Heart right ventricle (tissue), 16 donors: Measurements from ENCODE around the gene TRRAP. TPM values are rescaled to one million over a fixed set of nuclear protein-coding genes. Genes with fewer than 3 reads are reported as not detected.

Source experiments
- ATAC-seq, 8 donors: fragments of 200-7000 bp; cut with Tn5 transposase; one replicate each; pipeline ENCODE4 v1.9.1; 2020; ENCODE audit warnings: mild to moderate bottlenecking in 8 of 8, moderate library complexity in 8 of 8, moderate number of reproducible peaks in 1 of 8
- DNase-seq, 2 donors: peaks; one replicate each; pipeline ENCODE4 v3.0.0-alpha.2; 2020
- H3K27ac ChIP-seq, 10 donors: fragments of 200-600 bp; sonication (generic) in 2 of 10; one replicate each; pipeline versions ENCODE4 v1.5.0 to v1.8.0; 2020 to 2022; ENCODE audit warnings: mild to moderate bottlenecking in 3 of 10
- H3K27me3 ChIP-seq, 7 donors: fragments of 200-600 bp; one replicate each; pipeline ENCODE4 v1.8.0; 2021 to 2022; ENCODE audit warnings: mild to moderate bottlenecking in 2 of 7
- H3K36me3 ChIP-seq, 9 donors: fragments of 200-600 bp; sonication (generic) in 1 of 9; one replicate each; pipeline versions ENCODE4 v1.5.0 to v1.8.0; 2020 to 2022; ENCODE audit warnings: mild to moderate bottlenecking in 2 of 9
- H3K4me1 ChIP-seq, 9 donors: fragments of 200-600 bp; sonication (generic) in 1 of 9; one replicate each; pipeline versions ENCODE4 v1.5.0 to v1.8.0; 2020 to 2022; ENCODE audit warnings: mild to moderate bottlenecking in 4 of 9
- H3K4me3 ChIP-seq, 10 donors: fragments of 200-600 bp; sonication (generic) in 2 of 10; one replicate each; pipeline versions ENCODE4 v1.5.0 to v1.8.0; 2020 to 2022; ENCODE audit warnings: mild to moderate bottlenecking in 7 of 10, moderate library complexity in 2 of 10
- H3K9me3 ChIP-seq, 11 donors: fragments of 200-600 bp in 10 of 11; sonication (generic) in 2 of 11; one replicate each; pipeline versions ENCODE4 v1.5.0 to v1.8.0; 2013 to 2022; ENCODE audit warnings: mild to moderate bottlenecking in 2 of 11, control low read depth in 1 of 11, moderate library complexity in 1 of 11
- CTCF ChIP-seq, 9 donors: fragments of 200-600 bp; sonication (generic) in 2 of 9; IDR thresholded peaks; one replicate each; pipeline versions ENCODE4 v1.5.0 to v1.8.0; 2021 to 2022; ENCODE audit warnings: antibody characterized with exemption in 9 of 9, mild to moderate bottlenecking in 5 of 9, moderate library complexity in 1 of 9
- WGBS, 2 donors: extraction: QIAGEN DNeasy Blood & Tissue Kit; methylation state at CpG; one replicate each; pipeline ENCODE4 v1.1.7; 2013; ENCODE audit warnings: inconsistent platforms in 1 of 2; 5-methylcytosine and 5-hydroxymethylcytosine counted together
- intact Hi-C, 10 donors: fragments of 100-400 bp; cut with DNase I; formaldehyde crosslinking; loops; one replicate each; pipeline versions ENCODE4 v1.11.1 to v1.14.2; 2022
- polyA plus RNA-seq, 2 donors: library from polyadenylated mRNA; stranded (reverse); fragments of 200-250 nt; gene quantifications; one replicate each; pipeline ENCODE4 v1.2.3, GENCODE V29; 2013
- total RNA-seq, 10 donors: library from RNA; stranded (reverse); fragmentation: NEBNext Ultra II Directional in 3 of 10; extraction: Animal tissue kit (Norgen Biotek cat#: 25700) in 3 of 10; gene quantifications; one replicate each; pipeline versions ENCODE4 v1.2.1 to v1.2.4, GENCODE V29; 2021 to 2023
- donor health status: Arrhythmogenic right ventricular cardiomyopathy.
- donor health status: ischemic (EF 13 %, LVEDD 7.1; RV severe dilation, severe dysfunction).
- donor health status: healthy with polysubstance abuse.
- donor health status: DM: no; HTN: yes; CAD: no.
- donor health status: DM: no; HTN: no; CAD: no.
- donor health status: ischemic (EF 25% LVEDD 6.9; RV normal size, moderate dysfunction).
- donor health status: ischemic (EF 25% LVEDD 5.7; RV mildly dilated, moderate dysfunction).
- donor health status: healthy.
- donor health status: DM: yes; HTN: yes; CAD: no.
- donor health status: Ischemic cardiomyopathy.
- donor health status: ischemic (EF 35%, LVEDD 5.7; RV mildly dilated, moderate dysfunction).
- donor health status: nonischemic (EF 11% LVEDD 7.7; RV severe dilation, severe dysfunction).
- donor health status: DM: yes; HTN: yes; CAD: no.
- donor health status: PGD.
- donor health status: ischemic (EF 29% LVEDD 5.4; RV normal size, mild dysfunction).
- donor health status: nonischemic (EF 23%, LVEDD 6.1; RV moderate dilation, normal function).

Gene TRRAP
- total and polyA plus RNA-seq, 12 donors = 4.8 to 25.1 (median 21.3) TPM

GRCh38 chr7:98913026-98913425, 34.7 kb downstream of the TRRAP start:
- peaks cover 0 to 100% (median 74%) of the 10 kb centered on the region in 9 donors for H3K36me3 ChIP-seq
- no peak for TF ChIP-seq CTCF (IDR thresholded peaks at IDR 0.05)
- no peak for ATAC-seq
- intact Hi-C loops = no loop called here
- no peaks in the 10 kb centered on the region for H3K27me3 ChIP-seq
- H3K27ac ChIP-seq = no peak overlapping the region
- peaks cover 0 to 13% (median 0%) of the 10 kb centered on the region in 9 donors for H3K4me1 ChIP-seq
- 88 to 91% methylated on average over 8 of the region's 8 CpGs for WGBS, 2 donors
- H3K9me3 ChIP-seq = no peaks in the 10 kb centered on the region
- DNase-seq = no peak
- H3K4me3 ChIP-seq = no peak overlapping the region

- Histone ChIP-seq H3K9me3 (no peaks in the 10 kb centered on the region), H3K36me3 (peaks cover 0 to 100% (median 77%) of the 10 kb centered on the region in 9 donors), H3K27ac (no peak overlapping the region), H3K4me3 (no peak overlapping the region), H3K27me3 (no peaks in the 10 kb centered on the region), H3K4me1 (peaks cover 0 to 13% (median 0%) of the 10 kb centered on the region in 9 donors)
- intact Hi-C loops = no loop called here
- TF ChIP-seq CTCF (IDR thresholded peaks at IDR 0.05) = no peak
- no peak for ATAC-seq
- DNase-seq = no peak
These were observed 35.3 kb downstream of the TRRAP start for GRCh38 chr7:98913612-98914011.

- no peak for ATAC-seq
- H3K27me3 ChIP-seq = no peaks in the 10 kb centered on the region
- TF ChIP-seq CTCF (IDR thresholded peaks at IDR 0.05) = no peak
- no peak overlapping the region for H3K27ac ChIP-seq
- H3K36me3 ChIP-seq = peaks cover 0 to 100% (median 69%) of the 10 kb centered on the region in 9 donors
- WGBS, 2 donors = 95% methylated on average over 12 of the region's 12 CpGs
- DNase-seq = no peak
- H3K9me3 ChIP-seq = no peaks in the 10 kb centered on the region
- intact Hi-C loops = no loop called here
- no peak overlapping the region for H3K4me3 ChIP-seq
- H3K4me1 ChIP-seq = peaks cover 0 to 2% (median 0%) of the 10 kb centered on the region in 9 donors
These were observed 39.0 kb downstream of the TRRAP start for GRCh38 chr7:98917331-98917730.

- ATAC-seq = peak in 1 of 8 donors; percentile 7
- 92% methylated on average over 25 of the region's 25 CpGs for WGBS, 2 donors
- H3K9me3 ChIP-seq = no peaks in the 10 kb centered on the region
These were observed 43.5 kb downstream of the TRRAP start for GRCh38 chr7:98921608-98922372.

More at GRCh38 chr7:98921608-98922372, 43.5 kb downstream of the TRRAP start:
- intact Hi-C loops = no loop called here
- H3K27me3 ChIP-seq = no peaks in the 10 kb centered on the region
- peaks cover 0 to 100% (median 72%) of the 10 kb centered on the region in 9 donors for H3K36me3 ChIP-seq
- no peak overlapping the region for H3K27ac ChIP-seq
- peaks cover 0 to 8% (median 0%) of the 10 kb centered on the region in 9 donors for H3K4me1 ChIP-seq
- H3K4me3 ChIP-seq = no peak overlapping the region
- TF ChIP-seq CTCF (IDR thresholded peaks at IDR 0.05) = no peak
- no peak for DNase-seq
